ACHN (cell line): ENCODE results near the gene KLHDC8A.
A peak's percentile ranks its signal among the peaks of the same experiment; 100 is the strongest.
"Not testable (repeated sequence)": the region's sequence is repeated elsewhere in the genome, so short reads cannot be mapped to it uniquely, and the experiment has no call there.

Experiments used
- DNase-seq: peaks from one replicate; pipeline ENCODE4 v3.0.0-alpha.2; 2015
- in situ Hi-C: cut with HindIII; loops from 2 replicates; pipeline ENCODE4 v1.10.0; 2017; ENCODE audit warnings: low sequenced_read_pairs, low pct_ligation_motif_present, low pct_unique_long_range_greater_than_20kb

KLHDC8A gene

GRCh38 chr1:205356440-205357139, at the start of gene KLHDC8A:
Gene KLHDC8A, minus strand, starts transcription at chr1:205356922. Its CDS starts 13,318 bp downstream, at chr1:205343604.
- DNase-seq = no peak
- in situ Hi-C loops = no loop called here

GRCh38 chr1:205406252-205406651, 49.5 kb upstream of the KLHDC8A start:
- DNase-seq, in situ Hi-C loops: not testable (repeated sequence)

GRCh38 chr1:205404484-205404883, 47.8 kb upstream of the KLHDC8A start:
- DNase-seq, in situ Hi-C loops: not testable (repeated sequence)

GRCh38 chr1:205398586-205398985, 41.9 kb upstream of the KLHDC8A start:
- no peak for DNase-seq
- in situ Hi-C loops = no loop called here

GRCh38 chr1:205396967-205397616, 40.4 kb upstream of the KLHDC8A start:
- in situ Hi-C loops = no loop called here
- DNase-seq = peak; percentile 70

GRCh38 chr1:205395616-205396015, 38.9 kb upstream of the KLHDC8A start:
- DNase-seq = no peak
- in situ Hi-C loops = no loop called here

GRCh38 chr1:205392650-205393049, 35.9 kb upstream of the KLHDC8A start:
- no peak for DNase-seq
- in situ Hi-C loops = no loop called here

GRCh38 chr1:205391386-205391785, 34.7 kb upstream of the KLHDC8A start:
- in situ Hi-C loops = no loop called here
- no peak for DNase-seq

GRCh38 chr1:205387845-205388244, 31.1 kb upstream of the KLHDC8A start:
- in situ Hi-C loops = no loop called here
- no peak for DNase-seq

- DNase-seq, in situ Hi-C loops: not testable (repeated sequence)
Observed at GRCh38 chr1:205382990-205383389, 26.3 kb upstream of the KLHDC8A start.

GRCh38 chr1:205382561-205382960, 25.8 kb upstream of the KLHDC8A start:
- DNase-seq = no peak
- in situ Hi-C loops = no loop called here

- DNase-seq = no peak
- in situ Hi-C loops = no loop called here
Observed at GRCh38 chr1:205381305-205381704, 24.6 kb upstream of the KLHDC8A start.

- in situ Hi-C loops = no loop called here
- DNase-seq = no peak
Observed at GRCh38 chr1:205380882-205381281, 24.2 kb upstream of the KLHDC8A start.

- in situ Hi-C loops = no loop called here
- no peak for DNase-seq
Observed at GRCh38 chr1:205379056-205379455, 22.3 kb upstream of the KLHDC8A start.

- no peak for DNase-seq
- in situ Hi-C loops = no loop called here
Observed at GRCh38 chr1:205377355-205377754, 20.6 kb upstream of the KLHDC8A start.

- DNase-seq = no peak
- in situ Hi-C loops = no loop called here
Observed at GRCh38 chr1:205376739-205377138, 20.0 kb upstream of the KLHDC8A start.

- in situ Hi-C loops = no loop called here
- peak; percentile 73 for DNase-seq
Observed at GRCh38 chr1:205375835-205376545, 19.3 kb upstream of the KLHDC8A start.

GRCh38 chr1:205374210-205375078, 17.7 kb upstream of the KLHDC8A start:
- peak; percentile 50 for DNase-seq
- in situ Hi-C loops = no loop called here

GRCh38 chr1:205373798-205374175, 17.1 kb upstream of the KLHDC8A start:
- in situ Hi-C loops = no loop called here
- DNase-seq = no peak
